GM12874 (cell line): ENCODE measurements around the gene ZNF784.

Experiments used
- TF ChIP-seq, protein P1 (sequence below): IDR thresholded peaks from 2 replicates; pipeline ENCODE4 v1.5.1; 2011; ENCODE audit warnings: low read depth, mild to moderate bottlenecking, control low read depth, low read length, moderate library complexity; ENCODE audit not compliant: insufficient read depth

The ZNF784 gene

DNA sequence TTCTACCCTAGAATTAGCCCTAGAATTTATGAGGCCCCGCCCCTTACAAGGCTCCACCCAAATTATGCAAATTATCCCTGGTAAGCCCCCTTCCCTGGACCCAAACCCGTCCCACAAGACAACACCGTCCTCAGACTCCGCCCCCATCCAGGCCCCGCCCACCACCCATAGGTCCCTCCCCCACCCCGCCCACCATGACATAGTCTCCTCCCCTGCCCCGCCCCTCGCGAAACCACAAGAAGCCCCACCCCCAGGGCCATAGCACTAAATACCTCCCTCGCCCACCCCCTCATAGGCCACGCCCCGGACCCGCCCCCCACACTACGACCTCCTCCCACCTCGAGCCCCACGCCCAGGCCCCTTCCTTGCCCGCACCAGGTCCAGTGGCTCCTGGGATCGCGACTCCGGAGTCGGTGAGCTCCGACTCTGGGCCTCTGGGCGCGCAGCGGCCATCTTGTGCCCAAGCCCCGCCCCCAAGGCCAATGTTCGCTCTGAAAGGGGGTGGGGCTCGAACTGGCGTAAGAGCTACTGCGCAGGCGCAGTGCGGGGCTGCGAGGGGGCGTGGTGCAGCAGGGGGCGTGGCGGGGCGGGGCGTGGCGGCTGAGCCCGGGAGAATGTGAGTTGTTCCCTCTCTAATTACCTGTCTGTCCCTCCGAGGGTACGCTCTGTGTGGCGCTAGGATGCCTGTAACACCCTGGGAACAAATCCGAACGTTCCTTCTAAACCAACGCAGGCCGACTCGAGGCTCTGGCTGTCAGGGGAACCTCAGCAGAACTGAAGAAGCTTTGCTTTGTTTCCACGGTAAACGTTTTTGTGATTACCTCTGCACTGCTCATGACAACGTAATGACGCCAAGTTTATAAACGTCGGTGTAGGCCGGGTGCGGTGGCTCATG lies at the start of gene ZNF784:
ZNF784 (minus strand) TSS at position 458 of the 895 bp plus-strand sequence; CDS start at position 453, 5 bp downstream.
- TF ChIP-seq, protein P1, sequence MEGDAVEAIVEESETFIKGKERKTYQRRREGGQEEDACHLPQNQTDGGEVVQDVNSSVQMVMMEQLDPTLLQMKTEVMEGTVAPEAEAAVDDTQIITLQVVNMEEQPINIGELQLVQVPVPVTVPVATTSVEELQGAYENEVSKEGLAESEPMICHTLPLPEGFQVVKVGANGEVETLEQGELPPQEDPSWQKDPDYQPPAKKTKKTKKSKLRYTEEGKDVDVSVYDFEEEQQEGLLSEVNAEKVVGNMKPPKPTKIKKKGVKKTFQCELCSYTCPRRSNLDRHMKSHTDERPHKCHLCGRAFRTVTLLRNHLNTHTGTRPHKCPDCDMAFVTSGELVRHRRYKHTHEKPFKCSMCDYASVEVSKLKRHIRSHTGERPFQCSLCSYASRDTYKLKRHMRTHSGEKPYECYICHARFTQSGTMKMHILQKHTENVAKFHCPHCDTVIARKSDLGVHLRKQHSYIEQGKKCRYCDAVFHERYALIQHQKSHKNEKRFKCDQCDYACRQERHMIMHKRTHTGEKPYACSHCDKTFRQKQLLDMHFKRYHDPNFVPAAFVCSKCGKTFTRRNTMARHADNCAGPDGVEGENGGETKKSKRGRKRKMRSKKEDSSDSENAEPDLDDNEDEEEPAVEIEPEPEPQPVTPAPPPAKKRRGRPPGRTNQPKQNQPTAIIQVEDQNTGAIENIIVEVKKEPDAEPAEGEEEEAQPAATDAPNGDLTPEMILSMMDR: no peak

- TF ChIP-seq, protein P1: no peak
Observed at GRCh38 chr19:55673889-55674288, 49.5 kb upstream of the ZNF784 start.

GRCh38 chr19:55673465-55673864 lies 49.1 kb upstream of the ZNF784 start:
- TF ChIP-seq, protein P1: no peak

DNA sequence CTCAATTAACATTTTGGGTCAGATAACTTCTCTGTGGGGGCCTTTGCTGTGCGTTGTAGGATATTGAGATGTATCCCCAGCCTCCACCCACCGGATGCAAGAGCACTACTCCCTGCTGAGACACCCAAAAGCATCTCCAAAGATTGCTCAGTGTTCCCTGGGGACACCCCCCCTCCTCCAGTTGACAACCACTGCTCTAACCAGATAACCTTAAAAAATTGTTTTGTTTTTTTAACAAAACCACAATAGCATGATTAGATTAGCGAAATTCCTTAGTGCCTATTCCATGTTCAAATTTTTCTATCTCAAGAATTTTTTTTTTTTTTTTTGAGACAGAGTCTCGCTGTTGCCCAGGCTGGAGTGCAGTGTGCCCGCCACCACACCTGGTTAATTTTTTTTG lies 48.1 kb upstream of the ZNF784 start:
- TF ChIP-seq, protein P1: no peak

DNA sequence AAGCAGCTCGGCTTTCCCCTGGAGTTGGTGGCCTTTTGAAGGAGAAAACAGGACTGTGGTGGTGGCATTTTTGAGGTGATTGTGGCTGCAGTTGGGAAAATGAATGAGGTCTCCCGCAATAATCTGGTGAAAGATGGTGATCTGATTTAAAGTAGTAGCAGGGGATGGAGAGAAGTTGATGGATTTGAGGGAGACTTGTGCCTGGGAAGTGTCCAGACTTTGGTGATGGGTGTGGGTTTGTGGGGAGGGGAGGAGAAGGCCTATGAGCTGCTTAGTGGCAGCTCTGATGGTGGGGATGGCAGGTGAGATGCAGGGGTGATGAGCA lies 46.6 kb upstream of the ZNF784 start:
- TF ChIP-seq, protein P1: no peak

DNA sequence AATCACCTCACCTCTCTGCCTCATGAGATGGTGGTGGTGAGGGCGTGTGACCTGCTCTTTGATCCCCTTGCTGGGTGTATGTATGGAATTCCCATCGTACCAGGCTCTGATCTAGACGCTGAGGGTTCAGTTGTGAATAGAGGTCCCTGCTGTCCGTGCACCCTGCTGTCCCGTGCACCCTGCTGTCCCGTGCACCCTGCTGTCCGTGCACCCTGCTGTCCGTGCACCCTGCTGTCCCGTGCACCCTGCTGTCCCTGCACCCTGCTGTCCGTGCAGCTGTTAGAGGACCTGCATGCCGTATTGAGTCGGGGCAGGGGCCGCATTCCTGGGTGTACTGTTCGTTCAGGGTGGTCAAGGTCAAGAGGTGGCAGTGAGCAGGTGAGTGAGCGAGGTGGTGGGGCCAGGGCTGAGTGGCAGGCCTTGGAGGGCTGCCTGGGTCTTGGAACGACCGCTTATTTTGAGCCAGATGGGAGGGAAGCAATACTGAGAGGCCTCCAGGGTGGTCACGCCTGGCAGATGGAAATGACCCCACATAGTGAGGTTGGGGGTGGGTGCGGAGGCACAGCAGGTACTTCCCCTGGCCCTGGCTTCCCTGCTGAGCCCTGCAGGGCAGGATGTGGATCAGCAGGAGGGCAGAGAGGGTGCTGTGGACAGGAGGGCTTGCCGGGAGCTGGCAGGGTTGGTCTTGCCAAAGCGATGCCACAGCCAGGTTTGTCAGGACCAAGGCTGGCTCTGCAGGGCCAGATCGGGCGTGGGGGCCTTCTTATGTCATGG lies 46.1 kb upstream of the ZNF784 start:
- TF ChIP-seq, protein P1: no peak

GRCh38 chr19:55669418-55670279 lies 45.3 kb upstream of the ZNF784 start:
- TF ChIP-seq, protein P1: no peak
